Lower leg skin (tissue), 4 donors: Measurements from ENCODE around the gene CFAP97D2. TPM values are rescaled to one million over a fixed set of nuclear protein-coding genes. Genes with fewer than 3 reads are reported as not detected.
"Not testable (repeated sequence)": the region's sequence is repeated elsewhere in the genome, so short reads cannot be mapped to it uniquely, and the experiment has no call there.

Source experiments
- DNase-seq, 2 donors: peaks; one replicate each; pipeline ENCODE4 v3.0.0-alpha.2; 2019; ENCODE audit warnings: low spot score in 2 of 2
- H3K4me3 ChIP-seq: fragments of 200-600 bp; sonication (generic); 2 replicates; pipeline ENCODE4 v1.5.1; 2017; ENCODE audit warnings: mild to moderate bottlenecking, low read depth; ENCODE audit not compliant: poor library complexity, severe bottlenecking
- CTCF ChIP-seq, 3 donors: fragments of 450-650 bp; IDR thresholded peaks; one replicate each; pipeline ENCODE4 v1.5.1; 2016; ENCODE audit warnings: antibody characterized with exemption in 3 of 3, mild to moderate bottlenecking in 3 of 3, moderate library complexity in 2 of 3
- POLR2A ChIP-seq, 2 donors: fragments of 450-650 bp; IDR thresholded peaks; one replicate each; pipeline ENCODE4 v1.6.1; 2016 to 2017; ENCODE audit warnings: antibody characterized with exemption in 2 of 2, mild to moderate bottlenecking in 1 of 2, moderate library complexity in 1 of 2
- WGBS, 2 donors: methylation state at CpG; one replicate each; pipeline ENCODE4 v1.1.5; 2018; 5-methylcytosine and 5-hydroxymethylcytosine counted together
- intact Hi-C: fragments of 100-400 bp; cut with DNase I; formaldehyde crosslinking; loops from one replicate; pipeline ENCODE4 v1.15.0; 2023; ENCODE audit warnings: low total_unique reads
- total RNA-seq, 4 donors: library from RNA; depleted of rRNA; stranded (reverse); fragments of >200 nt; gene quantifications; one replicate each; pipeline ENCODE4 v1.1.0, GENCODE V29; 2016

Gene CFAP97D2
- total RNA-seq, 4 donors from 2014 or later = not detected

GRCh38 chr13:114166381-114167131 is 12.5 kb upstream of the CFAP97D2 start:
- intact Hi-C loops = no loop called here
- no peak for DNase-seq
- no peak for TF ChIP-seq CTCF (IDR thresholded peaks at IDR 0.05)
- TF ChIP-seq POLR2A (IDR thresholded peaks at IDR 0.05) = no peak
- 14 to 21% methylated on average over 18 to 20 of the region's 20 CpGs for WGBS, 2 donors
- H3K4me3 ChIP-seq = no peak overlapping the region

- TF ChIP-seq POLR2A (IDR thresholded peaks at IDR 0.05) = no peak
- no peak for TF ChIP-seq CTCF (IDR thresholded peaks at IDR 0.05)
- no peak for DNase-seq
- WGBS, 2 donors = 72 to 78% methylated on average over 5 of the region's 5 CpGs
- H3K4me3 ChIP-seq = no peak overlapping the region
- intact Hi-C loops = no loop called here
Observed at GRCh38 chr13:114167426-114167825, 11.6 kb upstream of the CFAP97D2 start.

GRCh38 chr13:114167885-114168284 is 11.2 kb upstream of the CFAP97D2 start:
- TF ChIP-seq POLR2A (IDR thresholded peaks at IDR 0.05) (no peak), CTCF (IDR thresholded peaks at IDR 0.05) (no peak)
- 94 to 99% methylated on average over 5 of the region's 5 CpGs for WGBS, 2 donors

GRCh38 chr13:114173272-114173671 is 5.8 kb upstream of the CFAP97D2 start:
- TF ChIP-seq POLR2A (IDR thresholded peaks at IDR 0.05) (no peak), CTCF (IDR thresholded peaks at IDR 0.05) (no peak)
- no peak overlapping the region for H3K4me3 ChIP-seq
- 92 to 93% methylated on average over 3 of the region's 3 CpGs for WGBS, 2 donors
- no peak for DNase-seq
- intact Hi-C loops = no loop called here

More at GRCh38 chr13:114167885-114168284, 11.2 kb upstream of the CFAP97D2 start:
- no peak for DNase-seq
- intact Hi-C loops = no loop called here
- H3K4me3 ChIP-seq = no peak overlapping the region

GRCh38 chr13:114173745-114174144 is 5.3 kb upstream of the CFAP97D2 start:
- intact Hi-C loops = no loop called here
- 83 to 86% methylated on average over 1 of the region's 1 CpG for WGBS, 2 donors
- TF ChIP-seq POLR2A (IDR thresholded peaks at IDR 0.05) = no peak

GRCh38 chr13:114174529-114174961 is 4.5 kb upstream of the CFAP97D2 start:
- intact Hi-C loops = no loop called here
- 41 to 58% methylated on average over 3 of the region's 3 CpGs for WGBS, 2 donors
- TF ChIP-seq CTCF (IDR thresholded peaks at IDR 0.05) = no peak
- no peak for TF ChIP-seq POLR2A (IDR thresholded peaks at IDR 0.05)
- H3K4me3 ChIP-seq = no peak overlapping the region
- no peak for DNase-seq

More at GRCh38 chr13:114173745-114174144, 5.3 kb upstream of the CFAP97D2 start:
- no peak overlapping the region for H3K4me3 ChIP-seq
- no peak for DNase-seq

- 86 to 89% methylated on average over 11 to 13 of the region's 14 CpGs for WGBS, 2 donors
- DNase-seq, H3K4me3 ChIP-seq, intact Hi-C loops: not testable (repeated sequence)
Observed at GRCh38 chr13:114176359-114176902, 2.6 kb upstream of the CFAP97D2 start.
